ENCODE measurements around the gene CLDN6.
"Not testable (repeated sequence)": the region's sequence is repeated elsewhere in the genome, so short reads cannot be mapped to it uniquely, and the experiment has no call there.

The CLDN6 gene, protein sequence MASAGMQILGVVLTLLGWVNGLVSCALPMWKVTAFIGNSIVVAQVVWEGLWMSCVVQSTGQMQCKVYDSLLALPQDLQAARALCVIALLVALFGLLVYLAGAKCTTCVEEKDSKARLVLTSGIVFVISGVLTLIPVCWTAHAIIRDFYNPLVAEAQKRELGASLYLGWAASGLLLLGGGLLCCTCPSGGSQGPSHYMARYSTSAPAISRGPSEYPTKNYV

DNA sequence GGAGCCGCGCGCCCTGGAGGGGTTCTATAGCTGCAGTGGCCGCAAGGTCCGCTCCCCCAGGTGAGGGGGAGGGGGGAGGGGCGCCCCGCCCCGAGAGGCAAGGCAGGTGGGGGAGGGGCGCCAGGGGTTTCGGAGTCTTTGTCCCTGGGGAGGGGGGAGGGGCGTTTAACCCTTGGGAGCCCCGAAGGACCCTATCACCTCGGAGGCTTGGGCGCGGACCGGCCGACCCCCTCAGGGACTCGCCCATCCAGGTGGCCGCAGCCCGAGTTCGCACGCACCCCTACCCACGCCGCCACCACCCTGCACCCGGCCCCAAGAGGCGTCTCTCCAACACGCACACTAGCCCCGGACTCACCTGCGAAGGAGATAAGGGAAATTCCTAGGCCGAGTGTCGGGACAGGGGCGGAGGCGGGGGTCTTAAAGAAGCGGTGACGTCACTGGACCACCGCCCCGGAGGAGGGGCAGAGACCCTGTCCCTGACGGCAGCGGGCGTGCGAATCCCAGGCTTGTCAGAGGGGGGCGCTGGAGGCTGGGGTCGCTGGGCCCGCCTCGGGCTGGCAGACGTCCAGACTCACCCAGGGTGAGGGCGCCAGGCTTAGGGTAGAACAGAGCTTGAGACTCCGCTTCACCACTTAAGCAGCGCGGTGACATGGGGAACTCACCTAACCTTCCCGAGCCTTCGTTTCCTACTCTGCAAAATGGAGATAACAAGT is at the start of gene CLDN6:
CLDN6 (minus strand) TSS at position 390 of the 713 bp plus-strand sequence. CDS start 2,162 bp downstream, outside the sequence.
- no peak for DNase-seq (ENCODE audit: low read depth)

DNA sequence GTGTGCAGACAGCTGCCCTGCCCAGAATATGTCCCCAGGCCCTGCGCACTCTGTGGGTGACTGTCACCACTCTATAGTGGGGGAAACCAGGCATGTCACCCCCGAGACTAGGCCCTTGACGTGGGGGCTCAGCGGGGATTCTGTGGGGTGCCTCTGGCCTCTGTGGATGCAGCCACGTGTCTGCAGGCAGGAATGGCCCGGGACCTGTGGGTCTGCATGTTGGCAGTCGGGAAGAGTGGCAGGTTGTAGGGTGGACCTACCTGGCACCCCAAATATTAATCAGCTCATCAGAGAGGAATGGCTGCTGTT is 48.4 kb upstream of the CLDN6 start:
- no peak for DNase-seq (ENCODE audit: low read depth)

DNA sequence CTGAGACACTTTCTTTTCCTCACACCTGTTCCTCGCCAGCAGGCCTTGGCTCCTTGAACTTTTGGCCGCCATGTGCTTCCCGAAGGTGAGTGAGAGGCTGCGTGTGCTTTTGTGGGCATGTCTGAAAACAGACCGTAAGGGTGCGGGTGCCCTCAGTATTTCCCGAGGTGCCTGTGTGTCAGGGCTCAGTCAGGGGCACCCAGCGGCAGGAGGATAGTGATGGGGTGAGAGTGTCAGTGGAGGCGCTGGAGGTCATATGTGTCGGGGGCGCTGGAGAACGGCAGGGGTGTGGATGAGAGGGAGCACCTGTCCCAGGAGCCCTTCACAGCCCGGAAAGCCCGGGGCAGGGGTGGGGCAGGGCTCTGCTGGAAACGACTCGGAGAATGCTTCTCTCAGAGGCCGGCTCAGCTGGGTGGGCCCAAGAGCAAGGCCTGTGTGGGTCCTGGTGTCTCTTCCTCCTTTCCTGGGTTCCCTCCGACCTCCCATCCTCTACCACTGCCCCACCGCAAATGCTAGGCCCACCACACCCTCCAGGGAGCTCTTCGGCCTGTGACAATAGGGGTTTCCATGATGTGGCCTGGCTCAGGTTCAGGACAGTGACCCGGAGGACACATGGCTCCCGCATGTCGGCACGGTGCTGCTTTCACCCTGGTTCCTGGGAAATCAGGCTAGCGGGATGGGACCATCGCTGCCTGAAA is 47.9 kb upstream of the CLDN6 start:
- DNase-seq (ENCODE audit: low read depth): no peak

DNA sequence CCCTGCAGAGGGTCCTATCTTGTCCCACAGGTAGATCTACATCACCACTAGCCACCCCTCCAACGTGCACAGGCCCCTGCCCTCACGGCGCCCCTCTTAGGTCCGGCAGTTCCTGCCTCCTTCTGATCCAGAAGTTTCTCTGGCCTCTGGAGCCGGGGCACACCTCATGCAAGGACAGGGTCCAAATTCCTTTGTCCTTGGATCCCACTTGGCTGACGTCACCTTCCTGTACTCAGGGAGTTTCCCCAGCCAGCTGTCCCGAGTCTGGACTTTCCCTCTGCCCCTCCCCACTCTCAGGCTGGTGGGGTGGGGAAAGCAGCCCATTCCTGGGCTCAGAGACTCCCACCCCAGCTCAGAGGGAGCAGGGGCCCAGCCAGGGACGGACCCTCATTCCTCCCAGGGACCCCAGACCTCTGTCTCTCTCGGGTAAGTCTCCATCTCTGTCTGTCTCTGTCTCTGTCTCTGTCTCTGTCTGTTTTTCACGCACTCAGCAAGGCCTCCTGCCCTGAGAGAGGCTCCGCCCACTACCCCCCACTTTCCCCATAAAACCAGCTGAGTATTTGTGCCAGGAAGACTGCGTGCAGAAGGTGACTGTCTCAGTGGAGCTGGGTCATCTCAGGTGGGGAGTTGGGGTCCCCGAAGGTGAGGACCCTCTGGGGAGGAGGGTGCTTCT is 47.2 kb upstream of the CLDN6 start, which contains the start of gene IL32:
IL32 (plus strand) TSS at position 572 of the 673 bp plus-strand sequence. CDS start 172 bp downstream, outside the sequence.
- DNase-seq (ENCODE audit: low read depth): peak; percentile 49

DNA sequence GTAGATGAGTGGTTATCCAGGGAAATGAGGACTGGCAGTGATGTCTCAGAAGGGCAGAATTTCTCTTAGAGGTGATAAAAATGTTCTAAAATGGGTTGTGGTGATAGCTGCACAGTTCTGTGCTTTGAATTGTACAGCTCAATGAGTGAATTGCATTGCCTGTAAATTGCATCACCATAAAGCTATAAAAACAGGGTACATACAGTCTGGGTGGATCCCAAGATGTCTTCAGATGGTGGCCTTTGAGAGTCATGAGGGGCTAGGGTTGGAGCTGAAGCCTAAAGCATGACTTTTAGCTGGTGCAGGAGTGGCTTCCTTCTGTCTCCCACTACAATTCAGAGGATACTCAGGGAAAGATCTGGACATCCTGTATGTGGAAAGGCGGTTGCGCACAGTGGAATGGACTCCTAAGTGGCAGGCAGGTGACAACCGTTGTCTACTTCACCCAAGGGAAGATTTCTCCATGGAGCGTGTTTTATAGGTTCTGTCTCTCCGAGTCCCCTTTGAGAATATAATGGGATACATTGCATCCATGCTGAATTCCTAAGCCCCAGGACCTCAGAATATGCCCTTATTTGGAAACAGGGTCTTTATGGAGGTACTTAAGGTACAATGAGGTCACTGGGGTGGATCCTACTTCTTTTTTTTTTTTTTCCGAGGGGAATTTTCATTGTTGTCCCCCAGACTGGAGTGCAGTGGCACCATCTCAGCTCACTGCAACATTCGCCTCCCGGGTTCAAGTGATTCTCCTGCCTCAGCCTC is 45.8 kb upstream of the CLDN6 start:
- DNase-seq (ENCODE audit: low read depth): no peak

DNA sequence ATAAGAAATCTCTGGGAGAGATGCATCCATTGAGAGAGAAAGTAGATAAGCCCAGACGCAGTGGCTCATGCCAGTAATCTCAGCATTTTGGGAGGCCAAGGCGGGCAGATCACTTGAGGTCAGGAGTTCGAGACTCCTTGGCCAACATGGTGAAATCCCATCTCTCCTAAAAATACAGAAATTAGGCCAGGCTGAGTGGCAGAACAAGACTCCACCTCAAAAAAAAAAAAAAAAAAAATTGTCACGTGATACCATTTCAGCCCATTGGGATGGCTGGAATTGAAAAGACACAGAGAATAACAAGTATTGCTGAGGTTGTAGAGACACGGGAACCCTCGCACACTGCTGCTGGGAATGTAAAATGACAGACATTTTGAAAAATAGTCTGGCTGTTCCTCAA is 44.6 kb upstream of the CLDN6 start:
- no peak for DNase-seq (ENCODE audit: low read depth)

DNA sequence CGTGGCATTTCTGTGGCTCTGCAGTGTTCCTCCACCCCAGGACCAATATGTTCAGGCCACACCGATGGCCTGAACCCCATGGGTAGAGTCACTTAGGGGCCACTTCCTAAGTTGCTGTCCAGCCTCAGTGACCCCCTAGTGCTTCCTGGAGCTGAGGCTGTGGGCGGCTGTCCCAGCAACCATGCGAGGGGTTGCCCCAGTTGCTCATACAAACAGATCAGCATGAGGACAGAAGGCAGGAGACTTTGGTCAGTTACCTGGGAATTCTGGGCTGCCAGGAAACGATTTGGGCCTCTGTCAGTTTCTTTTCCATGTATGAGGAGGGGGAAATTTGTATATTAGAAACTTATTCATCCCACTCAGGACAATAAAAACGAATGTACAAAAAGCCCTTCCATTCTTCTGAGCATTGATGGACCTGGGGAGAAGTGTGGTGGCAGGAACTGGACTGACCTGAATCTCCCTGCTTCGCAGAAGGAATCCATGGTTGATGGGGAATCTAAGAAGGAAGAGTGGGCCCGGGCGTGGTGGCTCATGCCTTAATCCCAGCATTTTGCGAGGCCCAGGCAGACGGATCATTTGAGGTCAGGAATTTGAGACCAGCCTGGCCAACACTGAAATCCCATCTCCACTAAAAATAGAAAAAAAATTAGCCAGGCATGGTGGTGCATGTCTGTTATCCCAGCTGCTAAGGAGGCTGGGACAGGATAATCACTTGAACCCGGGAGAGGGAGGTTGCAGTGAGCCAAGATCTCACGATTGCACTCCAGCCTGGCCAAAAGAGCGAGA is 42.5 kb upstream of the CLDN6 start:
- no peak for DNase-seq (ENCODE audit: low read depth)

DNA sequence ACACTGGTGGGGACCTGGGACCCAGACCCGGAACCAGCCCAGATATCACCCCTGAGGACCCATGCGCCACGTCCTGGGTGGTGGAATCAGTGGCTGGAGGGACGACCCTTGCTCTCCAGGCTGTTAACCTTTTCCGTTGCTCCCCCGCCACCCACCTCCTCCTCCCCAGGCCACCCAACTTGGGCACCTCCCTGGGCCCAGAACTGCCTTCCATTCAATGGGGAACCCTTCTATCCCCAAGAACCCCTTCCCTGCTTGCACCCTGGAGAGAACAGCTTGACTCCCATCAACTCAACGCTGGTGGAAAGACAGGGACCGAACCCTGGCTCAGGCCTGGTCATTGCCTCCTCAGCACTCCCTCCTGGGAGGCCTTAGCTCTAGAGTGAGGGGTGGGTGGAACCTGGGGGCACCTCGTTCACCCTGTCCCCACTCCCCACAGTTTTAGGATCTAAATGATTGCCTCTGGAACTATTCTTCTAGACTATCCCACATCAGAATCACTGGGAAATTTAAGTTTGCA is 41.8 kb upstream of the CLDN6 start:
- no peak for DNase-seq (ENCODE audit: low read depth)

DNA sequence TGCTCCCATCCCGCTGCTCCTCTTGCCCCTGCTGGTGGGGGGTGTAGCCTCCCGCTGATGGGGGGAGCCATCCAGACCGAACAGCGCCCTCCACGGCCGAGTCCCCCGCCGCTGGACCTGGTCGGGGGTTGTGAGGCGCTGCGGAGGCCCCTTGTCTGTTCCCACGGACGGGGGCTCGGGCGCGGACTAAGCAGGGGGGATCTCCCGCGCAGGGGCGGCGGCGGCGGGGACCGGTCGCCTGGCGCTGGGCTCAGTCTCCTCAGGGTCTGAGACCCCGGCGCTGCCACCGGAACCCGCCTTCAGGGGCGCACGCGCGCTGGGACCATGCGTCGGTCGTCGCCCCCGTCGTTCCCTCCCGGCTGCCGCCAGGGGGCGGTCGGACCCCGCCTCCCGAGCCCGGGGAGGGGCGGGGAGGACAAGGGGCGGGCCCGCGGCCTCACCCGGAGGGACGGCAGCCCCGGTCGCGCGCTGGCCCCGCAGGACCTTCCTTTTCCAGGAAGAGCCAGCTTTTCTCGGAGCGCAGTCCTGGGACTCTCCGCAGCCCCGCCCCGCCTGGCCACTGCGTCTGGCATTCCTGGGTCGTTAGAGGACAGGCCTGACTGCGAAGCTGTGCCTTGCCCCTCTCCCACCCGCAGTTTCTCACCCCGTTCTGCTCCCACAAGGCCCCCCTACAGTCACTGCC is 41.2 kb upstream of the CLDN6 start:
- peak; percentile 71 for DNase-seq (ENCODE audit: low read depth)

DNA sequence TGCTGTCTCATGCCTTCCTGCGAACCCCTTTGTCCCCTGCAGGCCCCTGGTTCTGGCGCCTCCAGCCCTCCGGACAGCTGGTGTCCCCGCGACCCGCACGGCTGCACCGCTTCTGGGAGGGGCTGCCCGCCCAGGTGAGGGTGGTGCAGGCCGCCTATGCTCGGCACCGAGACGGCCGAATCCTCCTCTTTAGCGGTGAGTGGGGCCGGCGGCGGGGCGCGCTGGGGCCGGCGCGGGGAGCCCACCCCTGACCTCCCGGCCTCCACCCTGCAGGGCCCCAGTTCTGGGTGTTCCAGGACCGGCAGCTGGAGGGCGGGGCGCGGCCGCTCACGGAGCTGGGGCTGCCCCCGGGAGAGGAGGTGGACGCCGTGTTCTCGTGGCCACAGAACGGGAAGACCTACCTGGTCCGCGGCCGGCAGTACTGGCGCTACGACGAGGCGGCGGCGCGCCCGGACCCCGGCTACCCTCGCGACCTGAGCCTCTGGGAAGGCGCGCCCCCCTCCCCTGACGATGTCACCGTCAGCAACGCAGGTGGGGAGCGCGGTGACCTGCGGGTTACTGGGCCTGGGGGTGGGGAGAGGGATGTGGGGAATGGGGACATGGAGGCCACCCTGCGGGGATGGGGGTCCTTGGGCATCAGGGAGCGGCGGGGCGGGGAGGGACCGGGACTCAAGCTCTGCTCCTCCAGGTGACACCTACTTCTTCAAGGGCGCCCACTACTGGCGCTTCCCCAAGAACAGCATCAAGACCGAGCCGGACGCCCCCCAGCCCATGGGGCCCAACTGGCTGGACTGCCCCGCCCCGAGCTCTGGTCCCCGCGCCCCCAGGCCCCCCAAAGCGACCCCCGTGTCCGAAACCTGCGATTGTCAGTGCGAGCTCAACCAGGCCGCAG is 40.4 kb upstream of the CLDN6 start:
- DNase-seq (ENCODE audit: low read depth): no peak

DNA sequence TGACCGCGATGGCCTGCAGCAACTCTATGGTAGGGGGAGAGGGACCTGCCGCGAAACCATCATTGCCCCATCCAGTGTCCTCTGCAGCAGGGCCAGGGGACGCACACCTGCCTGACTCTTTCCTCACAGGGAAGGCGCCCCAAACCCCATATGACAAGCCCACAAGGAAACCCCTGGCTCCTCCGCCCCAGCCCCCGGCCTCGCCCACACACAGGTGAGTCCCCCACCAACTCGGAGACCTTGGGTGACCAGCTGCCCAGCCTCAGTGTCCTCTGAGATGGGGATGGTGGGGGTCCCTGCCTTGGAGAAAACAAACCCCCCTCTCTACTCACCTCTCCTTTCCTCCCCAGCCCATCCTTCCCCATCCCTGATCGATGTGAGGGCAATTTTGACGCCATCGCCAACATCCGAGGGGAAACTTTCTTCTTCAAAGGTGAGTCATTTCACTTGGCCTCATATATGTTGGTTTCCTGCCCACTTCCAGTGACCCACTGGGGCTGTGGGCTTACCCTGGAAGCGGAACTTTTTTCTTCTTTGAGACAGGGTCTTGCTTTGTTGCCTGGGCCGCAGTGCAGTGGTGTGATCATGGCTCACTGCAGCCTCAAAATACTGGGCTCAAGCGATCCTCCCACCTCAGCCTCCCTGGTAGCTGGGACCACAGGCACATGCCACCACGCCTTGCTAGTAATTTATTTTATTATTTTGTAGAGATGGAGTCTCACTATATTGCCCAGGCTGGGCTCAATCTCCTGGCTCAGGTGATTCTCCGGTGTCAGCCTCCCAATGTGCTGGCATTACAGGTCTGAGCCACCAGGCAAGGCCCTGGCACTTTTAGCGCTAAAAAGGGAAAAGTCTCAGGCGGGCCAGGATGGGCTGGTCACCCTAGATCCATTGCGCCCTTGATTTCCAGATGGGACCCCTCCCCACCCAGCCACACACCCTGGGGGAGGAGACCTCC is 39.5 kb upstream of the CLDN6 start:
- DNase-seq (ENCODE audit: low read depth): no peak

DNA sequence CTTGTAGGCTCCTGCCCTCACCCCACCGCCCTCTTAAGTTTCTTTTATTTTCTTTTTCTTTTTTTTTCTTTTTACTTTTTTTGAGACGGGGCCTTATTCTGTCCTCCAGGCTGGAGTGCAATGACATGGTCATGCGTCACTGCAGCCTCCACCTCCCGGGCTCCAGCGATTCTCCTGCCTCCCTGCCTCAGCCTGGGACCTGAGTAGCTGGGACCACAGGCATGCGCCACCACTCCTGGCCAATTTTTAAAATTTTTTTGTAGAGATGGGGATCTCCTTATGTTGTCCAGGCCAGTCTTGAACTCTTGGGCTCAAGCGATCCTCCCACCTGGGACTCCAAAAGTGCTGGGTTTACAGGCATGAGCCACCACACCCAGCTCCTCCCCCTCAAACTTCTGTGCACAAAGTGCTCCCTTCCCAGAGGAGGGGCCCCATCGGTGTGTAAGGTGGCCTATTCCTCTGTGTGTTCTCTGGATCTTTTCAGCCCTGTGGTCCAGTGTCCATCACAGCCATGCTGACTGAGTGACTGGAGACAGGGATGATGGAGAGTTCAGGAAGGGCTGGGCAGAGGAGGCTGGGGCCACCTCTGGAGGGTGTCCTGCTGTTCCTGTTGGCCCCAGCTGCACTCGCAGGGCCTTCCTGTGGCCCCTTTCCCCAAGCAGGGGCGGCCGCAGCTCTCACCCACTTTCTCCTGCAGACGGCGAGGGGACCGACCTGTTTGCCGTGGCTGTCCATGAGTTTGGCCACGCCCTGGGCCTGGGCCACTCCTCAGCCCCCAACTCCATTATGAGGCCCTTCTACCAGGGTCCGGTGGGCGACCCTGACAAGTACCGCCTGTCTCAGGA is 38.6 kb upstream of the CLDN6 start:
- DNase-seq (ENCODE audit: low read depth): no peak

DNA sequence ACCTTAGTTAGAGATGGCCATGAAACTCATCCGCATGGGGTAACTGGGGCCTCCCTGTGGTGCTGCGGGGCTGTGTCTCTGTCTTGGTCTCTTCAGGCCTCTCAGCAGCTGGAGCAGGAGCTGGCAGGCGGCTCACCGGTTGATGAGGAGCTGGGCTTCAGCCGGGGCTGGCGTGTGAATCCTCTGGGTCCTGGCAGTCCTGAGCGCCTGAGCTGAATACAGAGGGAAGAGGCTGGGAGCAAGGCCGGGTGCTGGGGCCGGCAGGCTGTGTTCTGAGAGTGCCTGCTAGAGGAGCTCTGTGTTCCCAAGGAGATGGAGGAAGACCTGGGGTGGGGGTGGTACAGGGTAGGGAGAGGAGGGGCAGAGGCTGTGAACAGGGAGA is 37.7 kb upstream of the CLDN6 start:
- not testable (repeated sequence) for DNase-seq (ENCODE audit: low read depth)

DNA sequence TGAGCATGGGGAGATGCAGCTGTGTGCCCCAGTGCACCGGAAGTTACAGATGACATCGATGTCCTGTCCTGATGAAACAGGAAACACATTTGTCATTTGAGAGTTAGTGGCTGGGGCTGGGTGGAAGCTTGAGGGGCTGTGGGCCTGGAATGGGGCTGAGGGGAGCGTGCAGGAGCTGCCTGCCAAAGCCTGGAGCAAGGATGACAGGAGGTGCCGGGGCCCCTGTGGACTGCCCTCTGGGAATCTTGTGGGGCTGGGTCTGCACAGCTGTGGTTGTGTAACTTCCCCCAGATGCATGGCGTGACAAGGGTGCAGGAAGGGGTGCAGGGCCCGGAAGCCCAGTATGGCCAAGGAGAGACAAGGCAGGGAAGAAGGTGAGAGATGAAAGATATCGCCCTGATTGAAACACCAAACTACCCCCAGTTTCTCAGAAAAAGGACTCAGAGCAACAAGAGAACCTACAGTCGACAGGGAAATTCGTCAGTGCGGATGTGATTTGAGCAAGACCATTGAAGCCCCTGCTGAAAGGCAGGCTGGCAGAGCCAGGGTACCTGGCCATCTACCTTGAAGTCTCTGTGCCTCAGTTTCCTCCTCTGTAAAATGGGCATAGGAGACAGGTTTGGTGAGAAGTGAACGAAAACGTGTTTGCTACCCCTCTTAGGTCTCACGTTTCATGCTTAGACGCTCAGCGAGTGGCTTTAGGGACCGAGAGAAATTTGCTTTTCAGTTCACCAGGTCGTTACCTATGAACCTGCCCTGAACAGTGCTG is 37.2 kb upstream of the CLDN6 start:
- no peak for DNase-seq (ENCODE audit: low read depth)

DNA sequence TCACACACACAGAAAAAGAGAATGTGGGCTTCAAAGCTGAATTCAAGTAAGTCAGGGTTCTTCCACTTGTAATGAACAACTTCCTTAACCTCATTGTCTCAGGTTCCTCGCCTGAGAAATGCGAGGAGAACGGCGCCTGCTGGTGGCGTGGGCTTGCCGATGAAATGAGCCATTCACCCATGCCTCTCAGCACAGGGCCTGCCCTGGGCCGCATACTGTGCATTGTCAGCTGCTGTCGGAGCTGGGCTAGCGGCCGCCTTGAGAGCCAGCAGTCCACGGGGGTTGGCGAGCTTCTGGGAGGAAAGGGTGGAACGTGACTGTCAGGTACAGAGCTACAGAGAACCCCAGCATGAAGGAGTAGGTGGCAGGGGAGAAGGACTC is 35.3 kb upstream of the CLDN6 start:
- not testable (repeated sequence) for DNase-seq (ENCODE audit: low read depth)

DNA sequence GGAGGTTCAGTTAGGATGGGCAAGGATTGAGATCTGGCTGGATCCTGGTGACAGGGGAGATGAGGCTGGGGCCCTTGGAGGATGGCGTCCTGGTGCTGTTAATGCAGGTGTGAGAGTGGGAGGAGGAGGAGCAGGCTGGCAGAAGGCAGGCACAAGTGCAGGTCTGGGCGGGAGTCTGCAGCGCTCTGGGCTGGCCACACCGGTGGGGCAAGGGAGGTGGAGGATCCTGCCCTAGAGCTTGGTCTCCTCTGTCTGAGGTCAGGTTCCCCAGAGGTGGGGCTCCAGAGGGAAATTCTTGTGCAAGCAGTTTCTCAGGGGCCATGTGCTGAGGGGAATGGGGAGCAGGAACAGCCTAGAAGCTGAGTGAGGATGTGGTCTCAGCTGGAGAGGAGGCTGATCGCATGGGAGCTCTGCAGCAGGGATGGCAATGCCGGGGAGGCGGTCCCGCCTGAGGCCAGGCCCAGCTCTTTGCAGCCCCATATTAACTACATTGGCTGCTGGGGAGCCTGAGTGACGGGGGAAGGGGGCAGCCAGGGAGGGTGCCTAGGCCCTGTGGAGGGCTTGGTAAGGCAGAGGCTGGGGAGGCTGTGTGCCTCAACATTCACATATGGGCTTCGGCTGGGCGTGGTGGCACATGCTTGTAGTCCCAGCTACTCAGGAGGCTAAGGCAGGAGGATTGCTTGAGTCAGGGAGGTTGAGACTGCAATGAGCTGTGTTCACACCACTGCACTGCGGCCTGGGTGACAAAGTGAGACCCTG is 34.8 kb upstream of the CLDN6 start:
- DNase-seq (ENCODE audit: low read depth): not testable (repeated sequence)
